Trophoblast cell (in vitro differentiated cells and primary cell): Measurements from ENCODE around the gene RNASE8.

ENCODE experiments used
- DNase-seq, 2 donors: peaks; one replicate each; pipeline ENCODE4 v3.0.0-alpha.2; 2016
- H2AFZ ChIP-seq: 2 replicates; pipeline ENCODE4 v1.6.1; 2013; ENCODE audit warnings: low read length, moderate library complexity, mild to moderate bottlenecking; ENCODE audit not compliant: insufficient read depth, poor library complexity
- H2AK5ac ChIP-seq: 2 replicates; pipeline ENCODE4 v1.6.1; 2013; ENCODE audit warnings: mild to moderate bottlenecking, low read length
- H2BK120ac ChIP-seq: 2 replicates; pipeline ENCODE4 v1.6.1; 2013; ENCODE audit warnings: low read length, mild to moderate bottlenecking, moderate library complexity; ENCODE audit not compliant: insufficient read depth, poor library complexity
- H2BK12ac ChIP-seq: 2 replicates; pipeline ENCODE4 v1.6.1; 2013; ENCODE audit warnings: mild to moderate bottlenecking, low read length, moderate library complexity
- H2BK5ac ChIP-seq: 2 replicates; pipeline ENCODE4 v1.6.1; 2013; ENCODE audit warnings: low read length, low read depth, moderate library complexity, mild to moderate bottlenecking; ENCODE audit not compliant: poor library complexity
- H3K14ac ChIP-seq: 2 replicates; pipeline ENCODE4 v1.6.1; 2013; ENCODE audit warnings: mild to moderate bottlenecking, low read length
- H3K18ac ChIP-seq: 2 replicates; pipeline ENCODE4 v1.6.1; 2013; ENCODE audit warnings: mild to moderate bottlenecking, low read length
- H3K23ac ChIP-seq: 2 replicates; pipeline ENCODE4 v1.6.1; 2013; ENCODE audit warnings: low read length
- H3K27ac ChIP-seq: 2 replicates; pipeline ENCODE4 v1.5.1; 2013; ENCODE audit warnings: low read depth, mild to moderate bottlenecking, inconsistent platforms, low read length, moderate library complexity
- H3K27me3 ChIP-seq: 2 replicates; pipeline ENCODE4 v1.6.1; 2013; ENCODE audit warnings: inconsistent platforms, mild to moderate bottlenecking, low read length, moderate library complexity; ENCODE audit not compliant: insufficient read depth
- H3K36me3 ChIP-seq, 2 experiments: 1 replicate in 1 of 2; 2 replicates in 1 of 2; pipeline ENCODE4 v1.6.1; 2013; ENCODE audit warnings: low read length in 2 of 2, mild to moderate bottlenecking in 2 of 2, moderate library complexity in 1 of 2; ENCODE audit not compliant: insufficient read depth in 2 of 2, control insufficient read depth in 1 of 2
- H3K4ac ChIP-seq: 2 replicates; pipeline ENCODE4 v1.6.1; 2013; ENCODE audit warnings: low read depth, mild to moderate bottlenecking, low read length, moderate library complexity
- H3K4me1 ChIP-seq, 2 experiments: 1 replicate in 1 of 2; 2 replicates in 1 of 2; pipeline ENCODE4 v1.6.1; 2013; ENCODE audit warnings: low read length in 2 of 2, mild to moderate bottlenecking in 2 of 2, moderate library complexity in 1 of 2; ENCODE audit not compliant: insufficient read depth in 2 of 2, control insufficient read depth in 1 of 2
- H3K4me2 ChIP-seq: 2 replicates; pipeline ENCODE4 v1.6.1; 2013; ENCODE audit warnings: inconsistent platforms, mild to moderate bottlenecking, low read length, moderate library complexity
- H3K4me3 ChIP-seq: 2 replicates; pipeline ENCODE4 v1.5.1; 2013; ENCODE audit warnings: mild to moderate bottlenecking, low read depth, low read length, inconsistent platforms
- H3K79me1 ChIP-seq: one replicate; pipeline ENCODE4 v1.6.1; 2013; ENCODE audit warnings: low read length
- H3K79me2 ChIP-seq: 2 replicates; pipeline ENCODE4 v1.6.1; 2013; ENCODE audit warnings: low read length, mild to moderate bottlenecking; ENCODE audit not compliant: control insufficient read depth, insufficient read depth, poor library complexity
- H3K9ac ChIP-seq: 2 replicates; pipeline ENCODE4 v1.6.1; 2013; ENCODE audit warnings: mild to moderate bottlenecking, low read length
- H3K9me3 ChIP-seq: 2 replicates; pipeline ENCODE4 v1.6.1; 2013; ENCODE audit warnings: low read depth, mild to moderate bottlenecking, control low read depth, inconsistent platforms, low read length; ENCODE audit not compliant: insufficient read depth
- H4K12ac ChIP-seq: 2 replicates; pipeline ENCODE4 v1.6.1; 2013; ENCODE audit warnings: low read depth, mild to moderate bottlenecking, low read length, moderate library complexity
- H4K8ac ChIP-seq: 2 replicates; pipeline ENCODE4 v1.6.1; 2013; ENCODE audit warnings: low read depth, mild to moderate bottlenecking, low read length, moderate library complexity
- H4K91ac ChIP-seq: one replicate; pipeline ENCODE4 v1.6.1; 2013; ENCODE audit warnings: low read depth, mild to moderate bottlenecking, low read length, moderate library complexity
- WGBS: extraction: QIAGEN DNeasy Blood & Tissue Kit; methylation state at CpG from one replicate; pipeline ENCODE4 v1.1.7; 2013; ENCODE audit warnings: missing lambda C conversion rate; ENCODE audit not compliant: insufficient read length, insufficient coverage; ENCODE audit errors: extremely low coverage; 5-methylcytosine and 5-hydroxymethylcytosine counted together

Gene RNASE8

GRCh38 chr14:21104448-21105060, 46.9 kb downstream of the RNASE8 start:
- peaks cover 11% of the 10 kb centered on the region for H3K79me1 ChIP-seq
- peaks cover 6% of the 10 kb centered on the region for H3K79me2 ChIP-seq
- peaks cover 9 to 18% of the 10 kb centered on the region in 2 experiments for H3K4me1 ChIP-seq
- peak overlapping the region; percentile 78 for H3K9ac ChIP-seq
- peak overlapping the region; percentile 81 for H3K4me3 ChIP-seq
- no peak overlapping the region for H2AK5ac ChIP-seq
- no peak overlapping the region for H3K23ac ChIP-seq
- H4K12ac ChIP-seq: peak overlapping the region; percentile 96
- peak overlapping the region; percentile 100 for H4K8ac ChIP-seq
- H3K18ac ChIP-seq: peak overlapping the region; percentile 95
- no CpG with 5 or more reads among the region's 8 CpGs for WGBS
- peak overlapping the region; percentile 98 for H3K14ac ChIP-seq
- peak overlapping the region; percentile 88 for H4K91ac ChIP-seq
- H3K27ac ChIP-seq: peak overlapping the region; percentile 97
- H2BK5ac ChIP-seq: peak overlapping the region; percentile 100
- peak overlapping the region; percentile 46 for H2BK12ac ChIP-seq
- DNase-seq: peak; percentile 65 to 78
- peak overlapping the region; percentile 99 for H2BK120ac ChIP-seq
- peak overlapping the region; percentile 71 for H3K4me2 ChIP-seq
- H3K27me3 ChIP-seq: no peaks in the 10 kb centered on the region
- H2AFZ ChIP-seq: peak overlapping the region; percentile 96
- H3K36me3 ChIP-seq: no peaks in the 10 kb centered on the region
- H3K9me3 ChIP-seq: peaks cover 2% of the 10 kb centered on the region
- H3K4ac ChIP-seq: peak overlapping the region; percentile 60

GRCh38 chr14:21105095-21105494, 47.5 kb downstream of the RNASE8 start:
- Histone ChIP-seq H3K27ac (no peak overlapping the region), H2BK120ac (no peak overlapping the region), H3K79me1 (peaks cover 11% of the 10 kb centered on the region), H3K27me3 (no peaks in the 10 kb centered on the region), H2BK12ac (no peak overlapping the region), H3K14ac (no peak overlapping the region), H3K4me1 (peaks cover 9 to 18% of the 10 kb centered on the region in 2 experiments), H2AFZ (no peak overlapping the region), H3K79me2 (peaks cover 6% of the 10 kb centered on the region), H3K4ac (no peak overlapping the region), H3K4me2 (no peak overlapping the region), H4K8ac (no peak overlapping the region), H3K4me3 (no peak overlapping the region), H3K18ac (no peak overlapping the region), H4K12ac (no peak overlapping the region), H2BK5ac (no peak overlapping the region), H3K36me3 (no peaks in the 10 kb centered on the region), H3K23ac (no peak overlapping the region), H3K9ac (no peak overlapping the region), H2AK5ac (no peak overlapping the region), H4K91ac (no peak overlapping the region), H3K9me3 (peaks cover 2% of the 10 kb centered on the region)
- no CpG with 5 or more reads among the region's 8 CpGs for WGBS
- no peak for DNase-seq

GRCh38 chr14:21106176-21106497, 48.5 kb downstream of the RNASE8 start:
- DNase-seq: peak in 1 of 2 donors; percentile 42
- Histone ChIP-seq H3K79me1 (peaks cover 11% of the 10 kb centered on the region), H4K8ac (no peak overlapping the region)

GRCh38 chr14:21106498-21107282, 49.1 kb downstream of the RNASE8 start:
- Histone ChIP-seq H3K4ac (no peak overlapping the region), H4K91ac (no peak overlapping the region), H3K4me1 (peaks cover 9 to 17% of the 10 kb centered on the region in 2 experiments), H2AK5ac (no peak overlapping the region), H4K8ac (no peak overlapping the region), H3K27me3 (no peaks in the 10 kb centered on the region), H3K18ac (no peak overlapping the region), H3K27ac (no peak overlapping the region), H3K4me2 (no peak overlapping the region), H3K79me1 (peaks cover 11% of the 10 kb centered on the region), H3K4me3 (no peak overlapping the region), H3K23ac (no peak overlapping the region), H2AFZ (peak overlapping the region; percentile 6), H4K12ac (no peak overlapping the region), H2BK5ac (no peak overlapping the region), H2BK12ac (no peak overlapping the region), H3K14ac (no peak overlapping the region), H3K9ac (peak overlapping the region; percentile 24), H3K36me3 (no peaks in the 10 kb centered on the region), H3K79me2 (peaks cover 6% of the 10 kb centered on the region), H2BK120ac (no peak overlapping the region), H3K9me3 (peaks cover 2% of the 10 kb centered on the region)
- WGBS: no CpG with 5 or more reads among the region's 11 CpGs
- peak; percentile 69 to 84 for DNase-seq

More at GRCh38 chr14:21106176-21106497, 48.5 kb downstream of the RNASE8 start:
- Histone ChIP-seq H4K91ac (no peak overlapping the region), H3K27me3 (no peaks in the 10 kb centered on the region), H3K4me3 (no peak overlapping the region), H4K12ac (no peak overlapping the region), H3K4ac (no peak overlapping the region), H3K18ac (no peak overlapping the region), H3K4me2 (no peak overlapping the region), H3K9ac (peak overlapping the region; percentile 24), H3K14ac (no peak overlapping the region), H3K36me3 (no peaks in the 10 kb centered on the region), H2AFZ (peak overlapping the region; percentile 6), H2BK12ac (no peak overlapping the region), H2AK5ac (no peak overlapping the region), H2BK5ac (no peak overlapping the region), H3K79me2 (peaks cover 6% of the 10 kb centered on the region), H3K23ac (no peak overlapping the region), H2BK120ac (no peak overlapping the region), H3K9me3 (peaks cover 2% of the 10 kb centered on the region), H3K4me1 (peaks cover 9 to 18% of the 10 kb centered on the region in 2 experiments), H3K27ac (no peak overlapping the region)
- WGBS: no CpG with 5 or more reads among the region's 4 CpGs
